Panc1 (cell line): ENCODE data around the gene ZC3H12C. TPM values are rescaled to one million over a fixed set of nuclear protein-coding genes. Genes with fewer than 3 reads are reported as not detected.
A peak's percentile ranks its signal among the peaks of the same experiment; 100 is the strongest.

Experiments used
- ATAC-seq: fragments of 200-7000 bp; cut with Tn5 transposase; 2 replicates; pipeline ENCODE4 v1.9.1; 2020; ENCODE audit warnings: mild to moderate bottlenecking, moderate library complexity
- BruUV-seq: library from RNA; stranded (reverse); fragments of 400-500 nt; replicated peaks from 2 replicates; lab custom pipeline; 2021; lab: Mats Ljungman, UMichigan
- CTCF ChIA-PET: fragments of 300-600 bp; sonication (Branson Sonifier 250); formaldehyde crosslinking; loops from one replicate; lab custom pipeline; 2022; ENCODE audit warnings: antibody characterized with exemption; lab: Charles Lee
- POLR2A ChIA-PET: fragments of 300-600 bp; sonication (Branson Sonifier 250); formaldehyde crosslinking; loops from one replicate; lab custom pipeline; 2022; ENCODE audit warnings: antibody characterized with exemption; lab: Charles Lee
- DNase-seq: peaks from one replicate; pipeline ENCODE4 v3.0.0-alpha.2; 2010; ENCODE audit warnings: low read depth, low spot score
- H3K27ac ChIP-seq: 2 replicates; pipeline ENCODE4 v1.5.1; 2011; ENCODE audit warnings: mild to moderate bottlenecking, low read length, inconsistent platforms
- H3K27me3 ChIP-seq: fragments of 200-500 bp; sonication (Bioruptor generic); 2 replicates; pipeline ENCODE4 v1.6.0; 2014; ENCODE audit warnings: low read length, inconsistent platforms; ENCODE audit not compliant: control insufficient read depth, insufficient read depth
- H3K36me3 ChIP-seq: fragments of 200-500 bp; sonication (Bioruptor generic); 2 replicates; pipeline ENCODE4 v1.5.1; 2014; ENCODE audit warnings: inconsistent platforms, mild to moderate bottlenecking, low read length, moderate library complexity; ENCODE audit not compliant: control insufficient read depth, insufficient read depth
- H3K4me1 ChIP-seq: 2 replicates; pipeline ENCODE4 v1.5.1; 2011; ENCODE audit warnings: inconsistent platforms, mild to moderate bottlenecking, low read length, moderate library complexity; ENCODE audit not compliant: control insufficient read depth, insufficient read depth
- H3K4me3 ChIP-seq, 2 experiments: 2 replicates each; pipeline ENCODE4 v1.5.1; 2011 to 2012; ENCODE audit warnings: low read depth in 2 of 2, low read length in 2 of 2, mild to moderate bottlenecking in 2 of 2, inconsistent platforms in 1 of 2, moderate library complexity in 1 of 2
- H3K9me3 ChIP-seq: fragments of 200-500 bp; sonication (Bioruptor generic); 2 replicates; pipeline ENCODE4 v1.5.1; 2014; ENCODE audit warnings: low read depth, mild to moderate bottlenecking, inconsistent platforms, low read length, moderate library complexity; ENCODE audit not compliant: control insufficient read depth, insufficient read depth
- CTCF ChIP-seq: fragments of 450-650 bp; IDR thresholded peaks from 2 replicates; pipeline ENCODE4 v1.5.1; 2017; ENCODE audit warnings: mild to moderate bottlenecking
- POLR2AphosphoS5 ChIP-seq: IDR thresholded peaks from 2 replicates; pipeline ENCODE4 v1.6.1; 2012; ENCODE audit warnings: mild to moderate bottlenecking, low read depth, low read length, moderate library complexity
- REST ChIP-seq, 2 experiments: IDR thresholded peaks; 2 replicates each; pipeline ENCODE4 v1.6.1; 2011 to 2012; ENCODE audit warnings: low read depth in 2 of 2, control low read depth in 1 of 2, low read length in 1 of 2, mild to moderate bottlenecking in 1 of 2, moderate library complexity in 1 of 2; ENCODE audit not compliant: insufficient read depth in 1 of 2
- SIN3A ChIP-seq: IDR thresholded peaks from 2 replicates; pipeline ENCODE4 v1.6.1; 2012; ENCODE audit warnings: low read depth, mild to moderate bottlenecking, low read length, moderate library complexity, borderline replicate concordance; ENCODE audit not compliant: insufficient read depth
- TCF7L2 ChIP-seq: IDR thresholded peaks from 2 replicates; pipeline ENCODE4 v1.6.1; 2011; ENCODE audit warnings: mild to moderate bottlenecking, low read depth, low read length, inconsistent platforms
- in situ Hi-C: cut with HindIII; loops from 2 replicates; pipeline ENCODE4 v1.10.0; 2016; ENCODE audit warnings: low sequenced_read_pairs, low pct_unique_long_range_greater_than_20kb
- intact Hi-C: fragments of 100-400 bp; cut with micrococcal nuclease; formaldehyde crosslinking; loops from one replicate; pipeline ENCODE4 v1.10.0; 2022; ENCODE audit not compliant: unreplicated experiment
- total RNA-seq: library from RNA; stranded (reverse); gene quantifications from one replicate; pipeline ENCODE4 v1.2.1, GENCODE V29; 2021; ENCODE audit not compliant: unreplicated experiment

Gene ZC3H12C
- total RNA-seq, 1 experiment from 2014 or later: 13.5 TPM

- intact Hi-C loops: no loop called here
- CTCF ChIA-PET: no interaction called here
- in situ Hi-C loops: no loop called here
- no TSS peak for BruUV-seq
- H3K9me3 ChIP-seq: no peaks in the 10 kb centered on the region
- no peak for TF ChIP-seq SIN3A
- TF ChIP-seq TCF7L2: no peak
- no peak for TF ChIP-seq CTCF
- TF ChIP-seq REST (IDR thresholded peaks at IDR 0.05; ENCODE audit: insufficient read depth in 1 of 2, low read depth in 2 of 2, low read length in 1 of 2): no peak
- no peak for TF ChIP-seq POLR2AphosphoS5
- no peaks in the 10 kb centered on the region for H3K27me3 ChIP-seq
- no peak overlapping the region for H3K4me3 ChIP-seq
- H3K4me1 ChIP-seq: no peaks in the 10 kb centered on the region
- POLR2A ChIA-PET: no interaction called here
- peak; percentile 34; the same call in 1 of the 2 replicates for ATAC-seq
- no peak overlapping the region for H3K27ac ChIP-seq
- DNase-seq: no peak
- H3K36me3 ChIP-seq: no peaks in the 10 kb centered on the region
Observed at GRCh38 chr11:110217223-110217877, 124.2 kb downstream of the ZC3H12C start.

GRCh38 chr11:110217936-110218335 lies 124.7 kb downstream of the ZC3H12C start:
- BruUV-seq: no TSS peak
- TF ChIP-seq TCF7L2 (no peak), POLR2AphosphoS5 (no peak), REST (IDR thresholded peaks at IDR 0.05; ENCODE audit: insufficient read depth in 1 of 2, low read depth in 2 of 2, low read length in 1 of 2) (no peak), SIN3A (no peak), CTCF (no peak)
- in situ Hi-C loops: no loop called here
- ATAC-seq: no peak
- H3K27me3 ChIP-seq: no peaks in the 10 kb centered on the region
- ChIA-PET CTCF (no interaction called here), POLR2A (no interaction called here)
- intact Hi-C loops: no loop called here
- no peaks in the 10 kb centered on the region for H3K9me3 ChIP-seq
- no peak overlapping the region for H3K4me3 ChIP-seq
- DNase-seq: no peak
- no peaks in the 10 kb centered on the region for H3K4me1 ChIP-seq
- H3K36me3 ChIP-seq: no peaks in the 10 kb centered on the region
- no peak overlapping the region for H3K27ac ChIP-seq
